ENCODE results near the gene PCED1B.
"Not testable (repeated sequence)": the region's sequence is repeated elsewhere in the genome, so short reads cannot be mapped to it uniquely, and the experiment has no call there.

PCED1B gene

DNA sequence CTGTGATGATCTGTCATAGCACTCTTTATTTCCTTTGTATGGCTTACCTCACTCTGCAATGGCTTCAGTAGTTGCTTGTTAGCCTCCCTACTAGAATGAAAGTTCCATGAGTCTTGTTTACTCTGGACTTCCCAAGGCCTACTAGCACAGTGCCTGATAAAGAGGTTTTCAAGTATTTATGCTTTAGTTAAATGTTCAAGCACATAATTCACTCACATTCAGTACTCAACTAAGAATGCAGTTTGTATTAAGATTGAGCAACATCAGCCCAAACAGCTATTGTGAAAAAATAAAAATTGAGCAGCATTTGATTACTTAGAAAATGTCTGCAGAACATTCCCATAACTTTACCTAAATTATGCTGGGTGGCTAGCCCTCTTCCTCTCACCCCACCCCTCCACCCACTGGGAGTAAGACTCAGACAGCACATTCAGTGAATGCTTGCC is 159.3 kb downstream of the PCED1B start:
- no peak for DNase-seq

DNA sequence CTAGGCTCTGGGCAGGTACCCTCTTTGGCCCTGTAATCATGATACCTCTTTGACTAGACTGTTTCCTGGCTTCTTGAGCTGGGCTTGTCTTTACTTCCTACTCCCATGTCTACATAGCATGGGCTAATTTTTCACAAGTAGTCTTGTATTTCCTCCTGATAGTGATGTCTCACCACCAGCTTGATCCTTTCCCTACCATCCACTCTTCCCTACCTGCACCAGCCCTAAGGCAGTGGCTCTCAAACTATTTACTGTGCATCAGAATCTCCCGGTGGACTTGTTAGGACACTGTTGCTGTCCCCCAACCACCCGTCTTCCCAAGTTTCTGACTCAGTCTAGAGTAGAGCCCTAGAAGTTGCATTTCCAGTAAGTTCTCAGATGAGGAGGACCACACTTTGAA is 163.0 kb downstream of the PCED1B start:
- DNase-seq, result no peak

DNA sequence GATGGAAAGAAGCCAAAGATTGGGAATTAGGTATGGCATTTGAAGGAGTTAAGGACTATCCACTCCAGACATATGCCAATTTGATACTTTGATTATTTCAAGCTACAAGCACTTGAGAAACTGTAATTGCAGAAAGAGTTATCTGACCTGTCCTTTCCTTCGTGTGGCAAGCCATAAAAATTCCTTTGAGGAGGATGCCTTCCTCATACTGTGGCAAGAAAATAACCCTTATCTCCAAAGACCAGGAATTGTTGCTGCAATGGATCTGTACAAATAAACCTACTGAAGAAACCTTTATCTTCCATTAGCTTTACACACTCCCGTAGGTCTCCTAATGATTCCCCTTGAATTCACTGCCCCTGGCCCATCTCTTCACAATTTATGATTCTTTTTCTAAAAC is 165.4 kb downstream of the PCED1B start:
- no peak for DNase-seq

DNA sequence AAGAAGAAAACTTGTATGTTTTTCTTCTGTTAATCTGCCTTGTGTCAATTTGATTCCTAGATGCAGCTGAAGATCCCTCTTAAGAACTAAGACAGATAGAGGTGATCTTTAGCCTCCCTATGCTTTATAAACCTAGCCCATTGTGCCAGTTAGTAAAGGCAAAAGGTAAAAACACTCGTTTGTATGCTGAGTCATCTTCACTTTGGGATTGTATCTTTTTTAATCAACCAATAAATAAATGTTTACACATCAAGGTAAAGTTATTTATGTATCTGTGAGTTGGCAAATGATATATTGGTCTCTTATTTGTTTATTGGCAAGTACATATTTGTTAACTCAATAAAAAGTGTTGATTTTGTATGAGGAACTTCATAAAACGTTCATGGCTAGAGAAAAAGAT is 166.2 kb downstream of the PCED1B start:
- no peak for DNase-seq

DNA sequence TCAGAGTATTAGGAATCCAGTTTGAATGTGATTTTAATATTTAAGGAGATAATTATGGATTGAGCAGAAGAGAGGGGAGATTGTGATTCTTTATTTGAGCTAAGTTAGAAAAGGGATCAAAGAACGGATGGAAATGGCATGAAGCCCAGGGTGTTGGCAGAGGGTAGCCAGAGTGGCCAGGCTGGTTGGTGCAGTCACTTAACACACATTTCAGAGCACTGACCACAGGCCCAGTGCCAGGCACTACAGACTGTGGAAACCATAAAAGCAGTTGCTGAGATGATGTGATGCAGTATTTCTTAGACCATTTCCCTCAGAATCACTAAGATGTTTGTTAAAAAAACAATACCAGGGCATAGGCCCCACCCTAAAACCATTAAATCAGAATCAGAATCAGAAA is 168.0 kb downstream of the PCED1B start:
- DNase-seq, result no peak

DNA sequence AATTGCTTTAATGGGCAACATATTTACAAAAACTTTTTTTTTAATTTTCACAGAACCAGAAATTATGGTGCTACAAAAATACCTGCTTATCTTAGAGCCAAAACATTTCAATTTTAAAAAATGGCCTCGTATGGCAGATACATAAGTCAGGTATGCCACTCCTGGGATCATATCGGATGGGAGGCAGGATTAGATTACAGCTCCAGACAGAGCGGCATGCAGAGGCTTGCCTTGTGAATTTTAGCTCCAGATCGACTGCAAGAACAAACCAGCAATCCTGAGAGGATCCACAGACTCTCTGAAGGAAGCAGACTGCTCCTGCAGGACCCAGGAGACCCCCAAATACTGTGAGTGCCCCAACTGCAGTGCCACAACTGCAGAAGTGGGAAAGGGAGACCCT is 169.7 kb downstream of the PCED1B start:
- no peak for DNase-seq

DNA sequence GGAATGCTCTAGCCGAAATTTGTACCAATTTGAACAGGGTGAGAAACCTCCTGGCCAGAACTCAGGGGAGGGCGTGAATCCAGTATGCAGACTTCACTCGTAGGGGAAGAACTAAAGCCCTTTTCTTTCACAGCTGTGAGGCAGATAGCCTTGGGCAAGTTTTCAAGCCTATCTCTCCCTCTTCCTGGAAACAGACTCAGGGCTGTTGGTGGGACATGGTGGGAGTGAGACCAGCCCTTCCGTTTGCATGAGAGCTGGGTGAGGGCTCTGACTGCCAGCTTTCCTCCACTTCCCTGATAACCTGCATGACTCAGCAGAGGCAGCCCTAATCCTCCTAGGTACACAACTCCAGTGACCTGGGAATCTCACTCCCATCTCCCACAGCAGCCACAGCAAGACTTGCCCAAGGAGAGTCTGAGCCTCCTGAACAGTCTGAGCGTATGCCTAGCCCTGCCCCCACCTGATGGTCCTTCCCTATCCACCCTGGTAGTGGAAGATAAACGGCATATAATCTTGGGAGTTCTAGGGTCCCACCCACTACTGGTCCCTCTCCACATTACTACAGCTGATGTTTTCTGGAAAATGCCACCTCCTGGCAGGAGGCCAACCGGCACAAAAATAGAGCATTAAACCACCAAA is 170.4 kb downstream of the PCED1B start:
- no peak for DNase-seq

DNA sequence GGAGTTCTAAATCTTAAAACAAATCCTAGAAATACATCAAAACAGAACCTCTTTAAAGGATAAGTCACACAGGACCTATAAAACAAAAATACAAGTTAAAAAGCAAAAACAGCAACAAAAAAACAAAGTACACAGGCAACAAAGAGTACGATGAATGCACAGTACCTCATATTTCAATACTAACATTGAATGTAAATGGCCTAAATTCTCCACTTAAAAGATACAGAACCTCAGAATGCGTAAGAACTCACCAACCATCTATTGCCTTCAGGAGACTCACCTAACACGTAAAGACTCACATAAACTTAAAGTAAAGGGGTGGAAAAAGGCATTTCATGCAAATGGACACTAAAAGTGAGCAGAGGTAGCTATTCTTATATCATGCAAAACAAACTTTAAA is 172.5 kb downstream of the PCED1B start:
- no peak for DNase-seq

DNA sequence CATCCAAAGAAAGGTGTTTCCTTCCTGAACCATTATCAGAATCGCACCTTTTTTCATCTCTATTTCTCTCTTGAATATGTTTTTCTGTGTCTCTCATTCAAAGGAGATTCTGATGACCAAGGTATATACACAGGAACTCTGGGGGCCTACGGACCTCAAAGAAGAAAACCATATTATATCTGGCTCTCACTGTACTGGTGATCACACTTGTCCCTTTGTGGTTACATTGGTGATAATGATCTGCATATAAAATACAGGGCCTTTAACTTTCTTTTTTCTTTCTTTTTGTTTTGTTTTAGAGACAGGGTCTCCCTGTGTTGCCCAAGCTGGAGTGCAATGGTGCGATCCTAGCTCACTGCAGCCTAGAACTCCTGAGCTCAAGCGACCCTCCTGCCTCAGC is 185.5 kb downstream of the PCED1B start:
- DNase-seq, result no peak

DNA sequence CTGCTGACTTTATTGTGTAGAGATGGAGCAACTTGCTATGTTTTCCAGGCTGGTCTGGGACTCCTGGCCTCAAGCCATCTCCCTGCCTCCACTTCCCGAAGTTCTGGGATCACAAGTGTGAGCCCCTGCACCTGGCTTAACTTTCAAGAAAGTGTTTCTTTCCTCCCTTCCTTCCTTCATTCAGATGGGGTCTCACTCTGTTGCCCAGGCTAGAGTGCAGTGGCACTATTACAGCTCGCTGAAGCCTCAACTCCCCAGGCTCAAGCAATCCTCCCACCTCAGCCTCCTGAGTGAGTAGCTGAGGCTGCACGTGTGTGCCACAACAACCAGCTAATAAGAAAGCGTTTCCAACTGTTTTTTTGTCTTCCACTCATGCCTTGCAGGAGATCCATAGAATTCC is 186.0 kb downstream of the PCED1B start:
- no peak for DNase-seq

DNA sequence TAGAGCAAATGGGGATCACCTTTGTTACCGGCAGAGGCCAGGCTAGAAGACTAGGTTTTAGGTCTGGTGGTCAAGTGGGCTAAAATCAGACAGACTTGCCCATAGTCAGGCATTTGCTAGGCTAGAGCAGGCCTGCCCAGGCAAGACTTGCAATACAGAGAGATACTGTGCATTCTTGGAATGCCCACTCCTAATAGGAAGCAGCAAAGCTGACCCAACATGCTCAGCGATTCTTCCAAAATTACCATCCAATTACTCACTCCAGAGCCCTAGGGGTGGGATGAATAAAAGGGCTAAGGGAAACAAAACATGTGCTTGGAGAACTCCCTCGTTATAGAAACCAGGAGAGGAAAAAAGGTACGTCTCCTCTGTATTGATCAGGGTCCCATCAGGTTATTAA is 188.2 kb downstream of the PCED1B start:
- DNase-seq, result no peak

DNA sequence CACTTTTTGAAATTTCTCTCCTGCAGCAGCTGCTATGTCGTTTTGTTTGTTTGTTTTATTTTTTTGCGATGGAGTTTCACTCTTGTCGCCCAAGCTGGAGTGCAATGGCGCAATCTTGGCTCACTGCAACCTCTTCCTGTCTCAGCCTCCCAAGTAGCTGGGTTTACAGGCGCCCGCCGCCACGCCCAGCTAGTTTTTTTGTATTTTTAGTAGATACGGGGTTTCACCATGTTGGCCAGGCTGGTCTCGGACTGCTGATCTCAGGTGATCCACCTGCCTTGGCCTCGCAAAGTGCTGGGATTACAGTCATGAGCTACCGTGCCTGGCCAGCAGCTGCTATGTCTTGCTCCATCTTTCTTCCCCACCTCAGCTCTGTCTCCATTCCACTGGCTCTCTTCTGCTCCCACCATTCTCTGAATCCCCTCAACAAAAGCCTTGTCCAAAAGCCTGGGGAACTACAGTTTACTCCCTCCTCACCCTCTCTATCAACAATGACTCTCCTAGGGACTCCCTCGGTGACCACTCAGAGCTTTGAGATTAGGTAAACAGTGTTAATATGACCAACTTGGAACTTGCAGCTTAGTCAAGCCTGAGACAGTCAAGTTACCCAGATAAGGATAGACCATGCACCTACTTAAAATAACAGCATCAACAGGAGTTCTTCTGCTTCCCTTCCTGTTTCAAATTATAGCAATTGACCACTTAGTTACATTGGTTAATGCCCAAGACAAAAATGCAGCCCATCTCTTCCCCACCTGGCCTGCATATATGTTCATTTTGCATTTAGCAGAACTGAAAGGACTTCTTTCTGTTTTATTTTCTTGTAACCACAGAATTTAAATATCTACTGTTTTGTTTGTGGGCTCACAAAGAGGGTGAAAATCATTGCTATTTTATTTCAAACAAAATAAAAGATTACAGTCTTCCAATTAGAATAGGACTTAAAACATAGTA is 189.4 kb downstream of the PCED1B start:
- DNase-seq, result no peak

DNA sequence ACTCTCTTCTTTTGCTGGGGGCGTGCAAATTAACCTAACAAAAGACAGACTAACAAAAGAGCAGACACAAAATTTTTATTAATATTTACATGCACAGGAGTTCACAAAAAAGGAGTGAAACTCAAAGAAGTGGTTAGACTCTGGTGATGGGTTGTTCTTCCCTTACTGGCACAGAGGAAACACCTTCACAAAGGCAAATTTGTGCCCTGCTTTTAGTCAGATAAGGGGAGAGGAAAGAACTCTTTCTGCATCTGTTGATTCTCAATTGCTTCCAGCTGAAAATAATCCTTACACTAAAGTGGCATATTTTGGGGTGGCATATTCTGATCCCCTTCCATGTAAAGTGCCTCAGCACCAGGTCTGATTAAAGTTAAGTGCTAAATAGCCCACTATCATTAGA is 190.5 kb downstream of the PCED1B start:
- DNase-seq, result no peak

DNA sequence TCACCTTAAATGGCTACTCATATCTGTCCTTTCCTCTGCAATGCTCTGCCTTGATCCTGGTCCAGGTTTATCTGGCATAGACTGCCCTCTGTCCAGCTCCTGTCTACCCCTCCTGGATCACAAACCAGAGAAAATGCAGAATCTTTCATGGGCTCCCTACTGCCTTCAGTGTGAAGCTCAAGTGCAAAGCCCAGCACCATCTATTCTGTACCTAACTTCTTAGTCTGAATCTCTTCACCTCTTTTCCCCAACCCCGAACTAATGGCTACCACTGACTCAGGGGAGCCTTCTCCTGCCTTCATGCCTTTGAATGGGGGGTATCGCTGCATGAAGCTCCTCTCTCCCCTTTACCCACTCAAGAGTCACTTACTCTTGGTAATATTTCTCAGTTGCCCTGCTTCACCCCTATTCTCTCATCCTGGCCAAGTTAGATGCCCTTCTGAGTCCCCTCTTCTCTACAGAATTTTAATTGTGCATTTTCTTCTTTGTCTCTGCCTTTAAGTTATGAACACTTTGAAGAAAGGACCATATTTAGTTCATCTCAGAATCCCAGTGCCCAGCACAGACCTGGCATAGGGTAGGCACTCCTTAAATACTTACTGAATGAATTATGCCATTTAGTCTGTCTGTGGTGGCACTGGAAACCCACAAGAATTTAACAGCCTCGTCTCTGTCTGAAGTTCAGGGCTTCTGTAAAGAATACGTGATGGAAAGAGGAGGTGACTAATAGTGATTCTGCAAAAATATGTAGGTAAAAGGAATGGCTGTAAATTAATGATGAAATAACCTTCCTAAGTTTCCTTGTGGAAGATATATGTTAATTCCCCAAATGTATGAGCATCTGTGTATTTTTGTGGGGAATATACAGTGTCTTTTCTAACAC is 191.6 kb downstream of the PCED1B start:
- DNase-seq, result no peak

DNA sequence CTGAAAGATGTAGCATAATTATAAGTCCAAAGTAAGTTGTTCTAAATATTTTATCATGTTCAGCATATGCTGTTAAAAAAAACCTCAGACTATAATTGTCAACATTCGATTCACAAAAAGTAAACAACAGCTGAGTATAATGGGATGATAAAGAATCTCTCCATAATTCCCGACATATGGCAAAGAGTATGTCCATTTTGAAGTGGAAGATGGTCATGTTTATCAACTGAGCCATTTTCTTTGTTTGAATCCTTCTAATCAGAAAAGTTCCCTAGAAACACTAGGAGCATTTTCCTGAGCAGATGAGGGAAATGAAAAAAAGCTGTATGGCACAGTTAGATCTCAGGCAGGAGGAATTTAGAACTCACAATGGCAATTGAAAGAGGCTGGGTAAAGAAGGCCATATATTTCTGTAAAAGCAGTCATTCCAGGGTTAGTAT is 192.4 kb downstream of the PCED1B start:
- no peak for DNase-seq

DNA sequence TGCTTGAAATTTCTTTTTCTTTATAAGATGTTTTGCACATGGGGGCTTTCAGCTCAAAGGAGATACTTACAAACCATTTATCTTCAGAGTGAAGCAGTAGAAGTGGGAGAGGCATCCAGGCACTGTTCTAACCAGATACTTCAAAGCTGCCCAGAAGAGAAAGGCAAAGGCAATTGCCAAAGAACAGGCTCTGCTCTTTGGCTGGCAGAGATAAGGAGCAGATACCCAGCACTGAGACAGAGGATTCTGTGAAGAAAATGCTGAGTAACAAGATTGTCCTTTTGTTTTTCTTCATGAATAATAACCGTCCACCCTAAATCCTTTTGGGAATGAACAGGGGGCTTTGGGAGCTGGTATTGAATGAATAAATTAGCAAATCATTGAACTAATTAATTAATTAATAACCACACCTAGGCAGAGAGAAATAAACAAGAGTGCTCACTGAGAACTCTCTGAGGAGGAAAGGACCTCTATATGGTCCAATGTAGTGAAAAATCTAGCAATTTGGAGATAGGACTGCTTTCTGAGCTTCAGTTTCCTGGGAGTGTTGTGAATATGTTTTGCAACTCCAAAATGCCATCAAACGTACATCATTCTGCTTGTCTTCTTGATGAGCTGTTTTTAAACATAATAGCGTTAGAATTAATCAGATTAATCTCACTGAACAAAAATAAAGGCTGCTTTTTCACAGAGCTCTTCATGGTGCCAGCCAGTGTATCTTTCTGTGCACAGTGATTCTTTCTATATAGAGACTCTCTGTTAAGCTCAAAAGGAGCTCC is 193.2 kb downstream of the PCED1B start:
- DNase-seq, result no peak

DNA sequence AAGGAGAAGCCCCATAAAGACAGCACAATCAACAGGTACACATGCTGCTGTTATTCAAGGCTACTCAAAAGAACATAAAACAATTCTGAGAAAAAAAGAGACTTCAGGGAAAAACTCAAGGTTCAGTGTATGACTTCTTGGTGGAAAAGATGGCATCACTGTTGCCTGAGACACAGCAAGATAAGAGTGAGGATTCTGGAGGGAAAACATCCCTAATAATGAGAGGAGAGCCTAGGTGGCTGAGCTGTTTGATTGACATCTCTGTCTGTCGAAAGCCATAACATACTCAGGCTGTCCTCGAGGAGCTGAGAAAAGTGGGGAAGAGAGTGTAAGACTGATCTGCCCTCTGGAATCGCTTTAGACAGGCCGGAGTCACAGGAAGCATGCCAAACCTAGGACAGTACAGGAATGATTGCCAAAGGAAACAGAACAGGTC is 193.8 kb downstream of the PCED1B start:
- DNase-seq, result no peak

DNA sequence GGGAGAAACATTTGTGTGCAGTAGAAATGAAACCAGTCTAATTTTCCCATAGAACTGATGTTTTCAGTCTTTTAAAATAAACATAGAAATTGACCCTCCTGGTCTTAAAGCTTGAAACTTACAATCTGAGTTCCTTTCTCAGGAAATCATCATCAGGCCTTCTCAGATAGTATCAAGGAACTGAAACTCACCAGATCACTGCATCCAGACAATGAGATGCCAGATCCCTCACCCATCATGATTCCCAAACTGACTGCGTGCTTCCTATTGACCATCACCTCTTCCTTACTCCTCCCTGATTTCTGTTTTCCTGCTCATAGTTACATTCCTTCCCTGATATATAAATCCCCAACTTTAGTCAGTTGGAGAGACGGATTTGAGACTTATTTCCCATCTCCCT is 195.3 kb downstream of the PCED1B start:
- no peak for DNase-seq

DNA sequence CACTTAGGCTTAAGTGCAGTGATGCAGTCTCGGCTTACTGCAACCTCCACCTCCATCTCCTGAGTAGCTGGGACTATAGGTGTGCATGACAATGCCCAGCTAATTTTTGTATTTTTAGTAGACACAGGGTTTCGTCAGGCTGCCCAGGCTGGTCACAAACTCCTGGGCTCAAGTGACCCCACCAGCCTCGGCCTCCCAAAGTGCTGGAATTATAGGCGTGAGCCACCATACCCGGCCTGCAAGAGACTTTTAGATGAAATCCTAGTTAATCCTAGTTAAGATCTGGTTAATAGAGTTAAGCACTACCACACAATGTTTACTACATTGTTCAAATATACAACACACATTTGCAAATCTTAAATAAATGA is 196.8 kb downstream of the PCED1B start:
- no peak for DNase-seq

DNA sequence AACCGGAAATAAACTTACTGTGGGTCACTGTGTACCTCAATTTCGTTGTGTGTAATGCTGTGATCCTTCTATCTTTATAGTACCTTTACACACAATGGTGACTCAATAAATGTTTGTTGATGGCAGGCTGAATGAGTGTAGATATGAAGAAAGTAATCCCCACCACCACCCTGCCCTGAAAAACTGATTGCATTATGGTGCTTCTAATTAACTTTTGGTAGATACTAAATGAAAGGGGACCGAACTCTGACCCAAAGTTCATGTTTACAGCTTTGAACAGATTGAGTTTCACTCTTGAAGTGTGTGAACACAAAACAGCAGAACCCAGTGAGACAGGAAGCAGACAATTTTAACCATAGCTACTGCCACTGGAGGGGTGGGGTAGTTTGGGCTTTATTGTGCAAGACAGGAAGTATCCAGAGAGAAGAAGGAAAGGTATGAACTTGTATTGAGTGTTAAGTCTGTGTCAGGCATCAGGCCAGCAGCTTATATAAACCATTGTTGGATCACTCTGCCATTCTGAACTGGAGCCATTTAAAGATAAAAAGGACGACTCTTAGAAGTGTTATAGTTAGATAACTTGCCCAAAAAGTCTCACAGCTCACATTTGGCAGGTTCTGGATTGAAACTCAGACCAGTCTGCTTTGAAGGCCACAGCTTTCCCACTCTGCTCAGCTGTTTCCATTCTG is 197.3 kb downstream of the PCED1B start:
- DNase-seq, result peak; percentile 79

DNA sequence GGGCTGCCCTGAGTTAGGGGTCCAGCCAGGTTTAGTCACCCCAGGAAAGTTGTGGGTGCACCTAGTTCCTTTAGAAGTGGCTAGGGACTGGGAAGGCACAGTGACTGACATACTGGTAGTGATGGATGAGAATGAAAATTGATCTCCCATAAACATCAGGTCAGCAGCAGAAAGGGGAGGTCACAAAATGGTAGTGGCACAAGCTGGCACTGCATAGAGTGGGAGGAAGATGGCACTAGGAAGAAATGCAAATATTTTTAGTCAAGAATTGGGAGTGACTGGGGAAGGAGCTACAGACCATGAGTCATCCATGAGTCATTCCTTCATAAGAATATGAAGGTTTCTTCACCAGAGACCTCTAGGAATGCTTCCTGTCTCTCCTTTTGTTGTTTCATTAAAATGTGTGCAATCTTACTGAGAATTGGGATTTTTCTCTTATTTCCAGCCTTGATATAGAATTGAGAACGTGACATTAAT is 198.6 kb downstream of the PCED1B start:
- DNase-seq, result no peak

DNA sequence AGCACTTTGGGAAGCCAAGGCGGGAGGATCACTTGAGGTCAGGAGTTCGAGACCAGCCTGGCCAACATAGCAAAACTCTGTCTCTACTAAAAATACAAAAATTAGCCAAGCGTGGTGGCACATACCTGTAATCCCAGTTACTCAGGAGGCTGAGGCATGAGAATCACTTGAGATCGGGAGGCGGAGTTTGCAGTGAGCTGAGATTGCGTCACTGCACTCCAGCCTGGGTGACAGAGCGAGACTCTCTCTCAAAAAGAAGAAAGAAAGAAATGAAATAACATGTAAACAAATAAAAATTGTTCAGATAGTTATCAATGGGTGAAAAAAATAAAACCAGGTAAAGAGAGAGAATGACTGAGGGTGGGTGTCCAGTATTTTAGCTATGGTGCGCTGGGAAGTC is 200.3 kb downstream of the PCED1B start:
- not testable (repeated sequence) for DNase-seq

Data from CD4-positive, alpha-beta T cell treated with Interleukin-12 subunit alpha and Interleukin-12 subunit beta, for 1 hour (primary cell).